ENCODE data around the gene L3MBTL3. TPM values are rescaled to one million over a fixed set of nuclear protein-coding genes. Genes with fewer than 3 reads are reported as not detected.

L3MBTL3 gene
- polyA plus RNA-seq, 2 of the 4 experiments (the other 2 are of a cell fraction): 3.0 to 5.9 TPM

DNA sequence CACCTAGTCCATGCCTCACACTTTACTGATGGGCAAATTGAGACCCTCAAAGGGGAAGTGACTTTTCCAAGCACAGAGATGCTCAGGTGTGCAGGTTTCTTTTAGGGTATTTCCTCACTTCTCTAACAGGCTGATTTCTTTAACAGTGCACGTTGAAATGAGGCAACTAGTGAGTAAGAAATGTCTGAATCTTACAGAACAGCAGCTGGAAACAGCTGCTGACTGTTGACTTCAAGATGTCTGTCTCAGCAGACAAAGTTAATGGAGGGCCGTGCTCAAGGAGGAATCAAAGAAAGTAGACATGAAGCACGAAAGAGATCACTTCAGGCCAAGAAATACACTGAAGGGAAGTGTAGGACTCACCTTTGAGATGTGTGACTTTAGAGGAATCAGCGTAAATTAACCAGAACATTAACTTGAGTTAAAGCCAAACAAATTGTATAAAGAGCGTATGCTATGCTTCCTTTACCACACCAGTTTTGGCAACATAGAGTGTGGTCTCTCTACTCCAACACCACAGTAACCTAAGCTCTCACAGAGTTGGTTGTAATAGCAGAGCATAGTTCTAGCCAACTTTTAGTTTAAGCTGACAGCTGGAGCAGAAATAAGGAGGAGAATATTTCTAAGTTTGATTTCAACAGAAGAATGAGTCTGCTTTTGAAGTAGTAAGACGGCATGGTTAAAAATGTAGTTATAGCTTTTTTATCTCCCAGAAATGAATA, 143.5 kb downstream of the L3MBTL3 start:
- ATAC-seq: no peak
- Histone ChIP-seq H3K9me3 (no peaks in the 10 kb centered on the region), H3K4me2 (no peak overlapping the region), H3K27ac (no peak overlapping the region), H3K4me1 (no peaks in the 10 kb centered on the region), H3K4me3 (no peak overlapping the region)
- ChIA-PET CTCF (no interaction called here), POLR2A (no interaction called here)
- TF ChIP-seq ESRRA (IDR thresholded peaks at IDR 0.05; ENCODE audit: borderline replicate concordance, low read length): no peak
- TF ChIP-seq, protein P1, sequence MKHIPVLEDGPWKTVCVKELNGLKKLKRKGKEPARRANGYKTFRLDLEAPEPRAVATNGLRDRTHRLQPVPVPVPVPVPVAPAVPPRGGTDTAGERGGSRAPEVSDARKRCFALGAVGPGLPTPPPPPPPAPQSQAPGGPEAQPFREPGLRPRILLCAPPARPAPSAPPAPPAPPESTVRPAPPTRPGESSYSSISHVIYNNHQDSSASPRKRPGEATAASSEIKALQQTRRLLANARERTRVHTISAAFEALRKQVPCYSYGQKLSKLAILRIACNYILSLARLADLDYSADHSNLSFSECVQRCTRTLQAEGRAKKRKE (CRISPR knock-in tag; IDR thresholded peaks at IDR 0.05; ENCODE audit: low read depth): no peak
- no peak for TF ChIP-seq EP300 (IDR thresholded peaks at IDR 0.05)
- TF ChIP-seq, protein P2, sequence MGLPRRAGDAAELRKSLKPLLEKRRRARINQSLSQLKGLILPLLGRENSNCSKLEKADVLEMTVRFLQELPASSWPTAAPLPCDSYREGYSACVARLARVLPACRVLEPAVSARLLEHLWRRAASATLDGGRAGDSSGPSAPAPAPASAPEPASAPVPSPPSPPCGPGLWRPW (IDR thresholded peaks at IDR 0.05): no peak
- TF ChIP-seq KDM1A (IDR thresholded peaks at IDR 0.05; ENCODE audit: low read depth): no peak
- TF ChIP-seq SMC3 (IDR thresholded peaks at IDR 0.05): no peak
- no peak for TF ChIP-seq ZFP36 (IDR thresholded peaks at IDR 0.05; ENCODE audit: borderline replicate concordance, partially characterized antibody)
- no peak for TF ChIP-seq CHD4 (IDR thresholded peaks at IDR 0.05; ENCODE audit: borderline replicate concordance)
- TF ChIP-seq CEBPB (IDR thresholded peaks at IDR 0.05): no peak
- TF ChIP-seq GATA3 (IDR thresholded peaks at IDR 0.05; ENCODE audit: borderline replicate concordance): no peak
- no peak for TF ChIP-seq MYC (IDR thresholded peaks at IDR 0.05; ENCODE audit: borderline replicate concordance, low read length)
- TF ChIP-seq, protein P3, sequence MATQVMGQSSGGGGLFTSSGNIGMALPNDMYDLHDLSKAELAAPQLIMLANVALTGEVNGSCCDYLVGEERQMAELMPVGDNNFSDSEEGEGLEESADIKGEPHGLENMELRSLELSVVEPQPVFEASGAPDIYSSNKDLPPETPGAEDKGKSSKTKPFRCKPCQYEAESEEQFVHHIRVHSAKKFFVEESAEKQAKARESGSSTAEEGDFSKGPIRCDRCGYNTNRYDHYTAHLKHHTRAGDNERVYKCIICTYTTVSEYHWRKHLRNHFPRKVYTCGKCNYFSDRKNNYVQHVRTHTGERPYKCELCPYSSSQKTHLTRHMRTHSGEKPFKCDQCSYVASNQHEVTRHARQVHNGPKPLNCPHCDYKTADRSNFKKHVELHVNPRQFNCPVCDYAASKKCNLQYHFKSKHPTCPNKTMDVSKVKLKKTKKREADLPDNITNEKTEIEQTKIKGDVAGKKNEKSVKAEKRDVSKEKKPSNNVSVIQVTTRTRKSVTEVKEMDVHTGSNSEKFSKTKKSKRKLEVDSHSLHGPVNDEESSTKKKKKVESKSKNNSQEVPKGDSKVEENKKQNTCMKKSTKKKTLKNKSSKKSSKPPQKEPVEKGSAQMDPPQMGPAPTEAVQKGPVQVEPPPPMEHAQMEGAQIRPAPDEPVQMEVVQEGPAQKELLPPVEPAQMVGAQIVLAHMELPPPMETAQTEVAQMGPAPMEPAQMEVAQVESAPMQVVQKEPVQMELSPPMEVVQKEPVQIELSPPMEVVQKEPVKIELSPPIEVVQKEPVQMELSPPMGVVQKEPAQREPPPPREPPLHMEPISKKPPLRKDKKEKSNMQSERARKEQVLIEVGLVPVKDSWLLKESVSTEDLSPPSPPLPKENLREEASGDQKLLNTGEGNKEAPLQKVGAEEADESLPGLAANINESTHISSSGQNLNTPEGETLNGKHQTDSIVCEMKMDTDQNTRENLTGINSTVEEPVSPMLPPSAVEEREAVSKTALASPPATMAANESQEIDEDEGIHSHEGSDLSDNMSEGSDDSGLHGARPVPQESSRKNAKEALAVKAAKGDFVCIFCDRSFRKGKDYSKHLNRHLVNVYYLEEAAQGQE (IDR thresholded peaks at IDR 0.05): no peak
- TF ChIP-seq POLR2AphosphoS2 (conservative IDR thresholded peaks at IDR 0.05; ENCODE audit: low read length): no peak
- no peak for TF ChIP-seq NPAS2 (CRISPR knock-in tag; IDR thresholded peaks at IDR 0.05; ENCODE audit: borderline replicate concordance)
- TF ChIP-seq, protein P4, sequence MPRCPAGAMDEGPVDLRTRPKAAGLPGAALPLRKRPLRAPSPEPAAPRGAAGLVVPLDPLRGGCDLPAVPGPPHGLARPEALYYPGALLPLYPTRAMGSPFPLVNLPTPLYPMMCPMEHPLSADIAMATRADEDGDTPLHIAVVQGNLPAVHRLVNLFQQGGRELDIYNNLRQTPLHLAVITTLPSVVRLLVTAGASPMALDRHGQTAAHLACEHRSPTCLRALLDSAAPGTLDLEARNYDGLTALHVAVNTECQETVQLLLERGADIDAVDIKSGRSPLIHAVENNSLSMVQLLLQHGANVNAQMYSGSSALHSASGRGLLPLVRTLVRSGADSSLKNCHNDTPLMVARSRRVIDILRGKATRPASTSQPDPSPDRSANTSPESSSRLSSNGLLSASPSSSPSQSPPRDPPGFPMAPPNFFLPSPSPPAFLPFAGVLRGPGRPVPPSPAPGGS (IDR thresholded peaks at IDR 0.05): no peak
- TF ChIP-seq HEYL (CRISPR knock-in tag; IDR thresholded peaks at IDR 0.05): no peak
- TF ChIP-seq ZC3H11A (IDR thresholded peaks at IDR 0.05): no peak
- TF ChIP-seq RCOR1 (IDR thresholded peaks at IDR 0.05; ENCODE audit: low read depth, low read length): no peak
- no peak for TF ChIP-seq CHD2 (IDR thresholded peaks at IDR 0.05; ENCODE audit: low read length, partially characterized antibody)
- TF ChIP-seq JUN (IDR thresholded peaks at IDR 0.05): no peak
- FAIRE-seq: no peak
- WGBS (ENCODE audit: missing lambda C conversion rate): 40% methylated on average over 6 of the region's 6 CpGs
- DNase-seq (ENCODE audit: low read depth in 1 of 2, low spot score in 1 of 2): no peak

DNA sequence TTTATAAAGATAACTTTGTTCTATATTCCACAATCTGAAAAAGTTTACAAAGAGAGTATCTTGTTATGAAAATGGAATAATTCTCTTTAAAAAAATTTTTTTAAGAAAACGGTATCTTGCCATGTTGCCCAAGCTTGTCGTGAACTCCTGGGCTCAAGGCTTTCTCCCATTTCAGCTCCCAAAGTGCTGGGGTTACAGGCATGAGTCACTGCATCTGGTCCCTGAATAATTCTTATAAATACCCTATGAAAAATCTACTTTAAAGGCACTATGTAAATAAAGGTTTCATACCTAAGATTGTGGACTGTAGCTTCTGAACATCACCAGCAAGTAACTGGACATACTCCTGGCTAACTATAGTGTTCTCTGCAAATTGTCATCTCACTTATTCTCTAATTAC, 144.0 kb downstream of the L3MBTL3 start:
- no peak for DNase-seq (ENCODE audit: low read depth in 1 of 2, low spot score in 1 of 2)
- POLR2A ChIA-PET: no interaction called here
- H3K4me1 ChIP-seq: no peaks in the 10 kb centered on the region
- CTCF ChIA-PET: no interaction called here
- no peak overlapping the region for H3K4me3 ChIP-seq
- no peak for FAIRE-seq
- H3K4me2 ChIP-seq: no peak overlapping the region
- 45% methylated on average over 2 of the region's 2 CpGs for WGBS (ENCODE audit: missing lambda C conversion rate)
- no peak overlapping the region for H3K27ac ChIP-seq
- no peak for ATAC-seq
- H3K9me3 ChIP-seq: no peaks in the 10 kb centered on the region
- no peak for TF ChIP-seq FOSB (CRISPR knock-in tag; IDR thresholded peaks at IDR 0.05)
- no peak for TF ChIP-seq EHF (CRISPR knock-in tag; IDR thresholded peaks at IDR 0.05)
- no peak for TF ChIP-seq MYC (IDR thresholded peaks at IDR 0.05; ENCODE audit: borderline replicate concordance, low read length)
- TF ChIP-seq HOXB5 (CRISPR knock-in tag; IDR thresholded peaks at IDR 0.05): no peak
- TF ChIP-seq JUN (IDR thresholded peaks at IDR 0.05): no peak
- no peak for TF ChIP-seq GATA3 (IDR thresholded peaks at IDR 0.05; ENCODE audit: borderline replicate concordance)
- TF ChIP-seq, protein P2 (IDR thresholded peaks at IDR 0.05): no peak
- TF ChIP-seq NFE2L2 (conservative IDR thresholded peaks at IDR 0.05; ENCODE audit: low read length): no peak
- no peak for TF ChIP-seq ZSCAN20 (CRISPR knock-in tag; IDR thresholded peaks at IDR 0.05)
- no peak for TF ChIP-seq HOXA7 (CRISPR knock-in tag; IDR thresholded peaks at IDR 0.05)
- TF ChIP-seq CHD4 (IDR thresholded peaks at IDR 0.05; ENCODE audit: borderline replicate concordance): no peak
- TF ChIP-seq RCOR1 (IDR thresholded peaks at IDR 0.05; ENCODE audit: low read depth, low read length): no peak
- TF ChIP-seq MAFK (IDR thresholded peaks at IDR 0.05; ENCODE audit: partially characterized antibody): no peak
- no peak for TF ChIP-seq ZFP36 (IDR thresholded peaks at IDR 0.05; ENCODE audit: borderline replicate concordance, partially characterized antibody)
- TF ChIP-seq, protein P3 (IDR thresholded peaks at IDR 0.05): no peak

Data from A549 (cell line).